ENCODE results near the gene OPCML.

The OPCML gene

GRCh38 chr11:133104009-133104744 is 428.1 kb downstream of the OPCML start:
- no peak for TF ChIP-seq CTCF (IDR thresholded peaks at IDR 0.05)

GRCh38 chr11:133096981-133097380 is 435.3 kb downstream of the OPCML start:
- no peak for TF ChIP-seq CTCF (IDR thresholded peaks at IDR 0.05)

- no peak for TF ChIP-seq CTCF (IDR thresholded peaks at IDR 0.05)
Observed at GRCh38 chr11:133086518-133086917, 445.8 kb downstream of the OPCML start.

- peak; percentile 99 for TF ChIP-seq CTCF (IDR thresholded peaks at IDR 0.05)
Observed at GRCh38 chr11:133082841-133083488, 449.3 kb downstream of the OPCML start.

GRCh38 chr11:133082453-133082781 is 449.9 kb downstream of the OPCML start:
- no peak for TF ChIP-seq CTCF (IDR thresholded peaks at IDR 0.05)

- TF ChIP-seq CTCF (IDR thresholded peaks at IDR 0.05) = no peak
Observed at GRCh38 chr11:133081730-133082452, 450.4 kb downstream of the OPCML start.

- no peak for TF ChIP-seq CTCF (IDR thresholded peaks at IDR 0.05)
Observed at GRCh38 chr11:133081020-133081419, 451.3 kb downstream of the OPCML start.
